ENCODE results near the gene CDX1. TPM values are rescaled to one million over a fixed set of nuclear protein-coding genes. Genes with fewer than 3 reads are reported as not detected.
A peak's percentile ranks its signal among the peaks of the same experiment; 100 is the strongest.

The CDX1 gene
- total and polyA plus RNA-seq, 2 of the 8 experiments (the other 6 are each of a cell fraction or from before 2014, with no cell fraction given) = not detected

DNA sequence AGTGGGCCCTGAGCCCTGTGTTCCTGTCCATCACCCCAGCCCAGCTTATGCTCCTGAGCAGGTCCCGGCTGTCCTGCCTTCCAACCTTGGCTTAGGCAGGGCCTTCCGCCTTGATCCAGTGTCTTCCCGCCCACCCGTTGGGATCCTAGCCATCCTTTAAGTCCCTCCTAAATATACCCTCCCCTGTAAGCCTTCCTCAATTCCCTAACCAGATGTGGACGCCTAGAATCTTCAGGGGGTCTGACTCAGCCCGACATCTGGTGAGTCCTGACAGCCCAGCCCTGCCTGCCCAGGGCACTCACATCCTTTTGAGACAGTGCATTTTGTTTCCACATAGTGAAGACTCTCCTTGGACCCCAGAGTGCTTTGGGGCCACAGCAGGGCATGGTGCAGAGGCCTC, 47.0 kb downstream of the CDX1 start:
- Histone ChIP-seq H3K4ac (replicated peaks; ENCODE audit: insufficient read length, low read depth, low read length) (no peak overlapping the region), H3K27ac (ENCODE audit: low read depth, low read length) (no peak overlapping the region), H4K8ac (ENCODE audit: extremely low read depth, insufficient read depth, low read length) (no peak overlapping the region), H3K23me2 (ENCODE audit: low read depth, low read length) (no peaks in the 10 kb centered on the region), H3K18ac (ENCODE audit: extremely low read depth, low read length) (no peak overlapping the region), H2BK5ac (ENCODE audit: low read depth, low read length) (no peak overlapping the region), H3K4me1 (replicated peaks in 1 of 4; ENCODE audit: control insufficient read depth in 3 of 4, insufficient read depth in 4 of 4, low read length in 3 of 4) (peaks cover 6 to 38% (median 28%) of the 10 kb centered on the region in 4 experiments), H3K56ac (replicated peaks; ENCODE audit: insufficient read length, low read depth, low read length) (no peak overlapping the region), H3K36me3 (ENCODE audit: control insufficient read depth in 2 of 4, insufficient read depth in 4 of 4, low read length in 3 of 4) (no peaks in the 10 kb centered on the region), H3K9me3 (ENCODE audit: insufficient read depth in 2 of 2, low read depth in 1 of 2, low read length in 1 of 2) (no peaks in the 10 kb centered on the region), H3K79me1 (ENCODE audit: low read depth, low read length) (no peaks in the 10 kb centered on the region), H4K20me1 (replicated peaks in 1 of 2; ENCODE audit: control insufficient read depth in 1 of 2, insufficient read depth in 2 of 2, low read length in 2 of 2) (no peaks in the 10 kb centered on the region), H2BK20ac (ENCODE audit: low read length) (no peak overlapping the region), H3K4me2 (ENCODE audit: insufficient read depth in 1 of 2, low read depth in 2 of 2, low read length in 2 of 2) (no peak overlapping the region), H3K79me2 (ENCODE audit: control insufficient read depth in 1 of 2, insufficient read depth in 2 of 2, low read length in 2 of 2) (no peaks in the 10 kb centered on the region), H3K23ac (ENCODE audit: insufficient read length) (no peak overlapping the region), H3K4me3 (ENCODE audit: extremely low read depth in 1 of 4, insufficient read depth in 2 of 4, low read depth in 3 of 4, low read length in 4 of 4) (no peak overlapping the region), H3K14ac (ENCODE audit: insufficient read length) (no peak overlapping the region), H2BK12ac (ENCODE audit: low read depth, low read length) (peak overlapping the region; percentile 52; the same call in 1 of the 2 replicates), H2AFZ (ENCODE audit: low read length) (no peak overlapping the region), H4K91ac (replicated peaks; ENCODE audit: insufficient read length, low read length) (no peak overlapping the region), H3K9ac (replicated peaks in 1 of 4; ENCODE audit: extremely low read depth in 1 of 4, low read depth in 3 of 4, low read length in 3 of 4) (no peak overlapping the region), H2BK15ac (ENCODE audit: low read length) (no peak overlapping the region), H2AK5ac (ENCODE audit: low read depth, low read length) (no peak overlapping the region; the same call in 1 of the 2 replicates), H3K27me3 (replicated peaks in 1 of 4; ENCODE audit: control insufficient read depth in 3 of 4, extremely low read depth in 1 of 4, insufficient read depth in 3 of 4, low read length in 3 of 4) (peaks cover 0 to 9% (median 4%) of the 10 kb centered on the region in 4 experiments; a peak in 3 of 7 replicates), H2BK120ac (replicated peaks; ENCODE audit: low read depth, low read length) (no peak overlapping the region), H4K5ac (ENCODE audit: insufficient read length, low read depth, low read length) (no peak overlapping the region)
- ChIA-PET CTCF (ENCODE audit: partially characterized antibody) (interaction anchor here (0.6 to 22.9 kb wide), 12 partner anchors 9 to 267 kb away, joined by 3 to 406 read pairs (median 8); partner anchors contain the start of genes CDX1, PDGFRB and SLC6A7), POLR2A (ENCODE audit: partially characterized antibody) (no interaction called here)
- WGBS, 2 experiments (ENCODE audit: extremely low coverage in 1 of 2, insufficient coverage in 1 of 2, insufficient read length in 1 of 2, insufficient replicate concordance in 2 of 2, low coverage in 1 of 2, low lambda C conversion rate in 2 of 2, missing lambda C conversion rate in 1 of 2) = 86% methylated on average over 6 of the region's 6 CpGs; no CpG with 5 or more reads in 1 of the 2 experiments
- FAIRE-seq (no peak), DNase-seq (ENCODE audit: low read depth in 1 of 2, low spot score in 2 of 2) (no peak)
- no peak for TF ChIP-seq JUND (IDR thresholded peaks at IDR 0.05; ENCODE audit: low read length)
- no peak for TF ChIP-seq KDM4A (IDR thresholded peaks at IDR 0.05; ENCODE audit: low read depth, low read length, severe bottlenecking)
- no peak for TF ChIP-seq SRF (IDR thresholded peaks at IDR 0.05; ENCODE audit: low read depth, low read length)
- TF ChIP-seq RXRA (IDR thresholded peaks at IDR 0.05; ENCODE audit: insufficient read depth, low read depth, low read length) = no peak
- no peak for TF ChIP-seq TAF7 (optimal IDR thresholded peaks at IDR 0.05; ENCODE audit: borderline replicate concordance, low read depth, low read length)
- no peak for TF ChIP-seq CHD1 (IDR thresholded peaks at IDR 0.05; ENCODE audit: low read depth, low read length)
- TF ChIP-seq SAP30 (IDR thresholded peaks at IDR 0.05; ENCODE audit: insufficient read depth, insufficient replicate concordance, low read length) = no peak
- TF ChIP-seq FOSL1 (IDR thresholded peaks at IDR 0.05; ENCODE audit: insufficient read depth, low read depth, low read length) = no peak
- TF ChIP-seq CBX8 (IDR thresholded peaks at IDR 0.05; ENCODE audit: borderline replicate concordance, low read depth, low read length) = no peak
- TF ChIP-seq, protein P1, sequence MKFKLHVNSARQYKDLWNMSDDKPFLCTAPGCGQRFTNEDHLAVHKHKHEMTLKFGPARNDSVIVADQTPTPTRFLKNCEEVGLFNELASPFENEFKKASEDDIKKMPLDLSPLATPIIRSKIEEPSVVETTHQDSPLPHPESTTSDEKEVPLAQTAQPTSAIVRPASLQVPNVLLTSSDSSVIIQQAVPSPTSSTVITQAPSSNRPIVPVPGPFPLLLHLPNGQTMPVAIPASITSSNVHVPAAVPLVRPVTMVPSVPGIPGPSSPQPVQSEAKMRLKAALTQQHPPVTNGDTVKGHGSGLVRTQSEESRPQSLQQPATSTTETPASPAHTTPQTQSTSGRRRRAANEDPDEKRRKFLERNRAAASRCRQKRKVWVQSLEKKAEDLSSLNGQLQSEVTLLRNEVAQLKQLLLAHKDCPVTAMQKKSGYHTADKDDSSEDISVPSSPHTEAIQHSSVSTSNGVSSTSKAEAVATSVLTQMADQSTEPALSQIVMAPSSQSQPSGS (IDR thresholded peaks at IDR 0.05; ENCODE audit: low read length) = no peak
- no peak for TF ChIP-seq RAD21 (IDR thresholded peaks at IDR 0.05 in 1 of 2, conservative IDR thresholded peaks at IDR 0.05 in 1 of 2; ENCODE audit: low read depth in 2 of 2, low read length in 2 of 2)
- no peak for TF ChIP-seq ZNF274 (IDR thresholded peaks at IDR 0.05; ENCODE audit: borderline replicate concordance, extremely low read depth, low read length)

All from H1 (cell line).